Tibial artery (tissue), 4 donors: ENCODE results near the gene COL18A1.

Source experiments
- DNase-seq, 2 donors: peaks; one replicate each; pipeline ENCODE4 v3.0.0-alpha.2; 2019
- H3K27ac ChIP-seq, 2 donors: fragments of 200-600 bp; sonication (generic) in 1 of 2; 1 replicate in 1 of 2; 2 replicates in 1 of 2; pipeline ENCODE4 v1.5.1; 2018 to 2019; ENCODE audit warnings: mild to moderate bottlenecking in 1 of 2
- H3K27me3 ChIP-seq, 2 donors: fragments of 200-600 bp; sonication (generic) in 1 of 2; one replicate each; pipeline versions ENCODE4 v1.5.1 to v1.6.0; 2016 to 2019
- H3K36me3 ChIP-seq, 3 donors: fragments of 200-600 bp; sonication (generic) in 2 of 3; one replicate each; pipeline ENCODE4 v1.5.1; 2016 to 2019; ENCODE audit warnings: mild to moderate bottlenecking in 2 of 3
- H3K4me1 ChIP-seq, 4 donors: fragments of 200-600 bp; sonication (generic) in 2 of 4; 1 replicate in 3 of 4; 2 replicates in 1 of 4; pipeline ENCODE4 v1.5.1; 2016 to 2019
- H3K4me3 ChIP-seq, 2 donors: fragments of 200-600 bp; sonication (generic) in 1 of 2; 1 replicate in 1 of 2; 2 replicates in 1 of 2; pipeline ENCODE4 v1.5.1; 2018 to 2019; ENCODE audit warnings: mild to moderate bottlenecking in 2 of 2
- H3K9me3 ChIP-seq, 3 donors: fragments of 200-600 bp; sonication (generic) in 1 of 3; one replicate each; pipeline ENCODE4 v1.5.1; 2016 to 2019
- intact Hi-C: fragments of 100-400 bp; cut with DNase I; formaldehyde crosslinking; loops from one replicate; pipeline ENCODE4 v1.15.0; 2023; ENCODE audit warnings: low total_unique reads
- TF ChIP-seq, protein P1 (sequence below), 2 experiments: fragments of 200-600 bp in 1 of 2; fragments of 450-650 bp in 1 of 2; IDR thresholded peaks; one replicate each; pipeline ENCODE4 v1.5.1; 2017 to 2019; ENCODE audit warnings: antibody characterized with exemption in 2 of 2, mild to moderate bottlenecking in 1 of 2, moderate library complexity in 1 of 2

The COL18A1 gene

GRCh38 chr21:45445369-45445768, 40.4 kb downstream of the COL18A1 start:
- intact Hi-C loops, result no loop called here
- TF ChIP-seq, protein P1, sequence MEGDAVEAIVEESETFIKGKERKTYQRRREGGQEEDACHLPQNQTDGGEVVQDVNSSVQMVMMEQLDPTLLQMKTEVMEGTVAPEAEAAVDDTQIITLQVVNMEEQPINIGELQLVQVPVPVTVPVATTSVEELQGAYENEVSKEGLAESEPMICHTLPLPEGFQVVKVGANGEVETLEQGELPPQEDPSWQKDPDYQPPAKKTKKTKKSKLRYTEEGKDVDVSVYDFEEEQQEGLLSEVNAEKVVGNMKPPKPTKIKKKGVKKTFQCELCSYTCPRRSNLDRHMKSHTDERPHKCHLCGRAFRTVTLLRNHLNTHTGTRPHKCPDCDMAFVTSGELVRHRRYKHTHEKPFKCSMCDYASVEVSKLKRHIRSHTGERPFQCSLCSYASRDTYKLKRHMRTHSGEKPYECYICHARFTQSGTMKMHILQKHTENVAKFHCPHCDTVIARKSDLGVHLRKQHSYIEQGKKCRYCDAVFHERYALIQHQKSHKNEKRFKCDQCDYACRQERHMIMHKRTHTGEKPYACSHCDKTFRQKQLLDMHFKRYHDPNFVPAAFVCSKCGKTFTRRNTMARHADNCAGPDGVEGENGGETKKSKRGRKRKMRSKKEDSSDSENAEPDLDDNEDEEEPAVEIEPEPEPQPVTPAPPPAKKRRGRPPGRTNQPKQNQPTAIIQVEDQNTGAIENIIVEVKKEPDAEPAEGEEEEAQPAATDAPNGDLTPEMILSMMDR (IDR thresholded peaks at IDR 0.05), result no peak
- no peak for DNase-seq

DNA sequence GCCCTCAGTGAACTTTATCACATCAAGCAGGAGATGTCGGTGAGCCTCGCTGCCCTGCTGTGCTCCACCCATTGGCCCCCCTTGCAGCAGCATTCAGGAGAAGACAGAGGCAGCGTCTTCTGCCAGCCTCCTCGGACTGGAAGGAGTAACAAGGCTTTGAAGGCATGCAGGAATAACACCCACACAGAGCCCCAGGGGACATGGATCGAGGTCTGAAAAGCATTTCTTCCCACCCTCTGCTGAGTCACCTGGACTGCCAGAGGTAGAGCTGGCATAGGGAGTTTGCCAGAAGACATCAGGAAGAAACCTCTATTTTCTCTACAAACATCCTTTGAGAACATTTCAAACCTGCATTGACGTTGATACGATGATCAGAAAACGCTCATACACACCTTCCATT, 42.9 kb downstream of the COL18A1 start:
- peaks cover 0 to 9% (median 0%) of the 10 kb centered on the region in 3 donors for H3K36me3 ChIP-seq
- H3K27me3 ChIP-seq, result no peaks in the 10 kb centered on the region
- H3K27ac ChIP-seq, result no peak overlapping the region
- H3K4me3 ChIP-seq, result no peak overlapping the region
- intact Hi-C loops, result no loop called here
- TF ChIP-seq, protein P1 (IDR thresholded peaks at IDR 0.05), result no peak
- H3K9me3 ChIP-seq, result peaks cover 0 to 3% (median 0%) of the 10 kb centered on the region in 3 donors
- DNase-seq, result no peak
- H3K4me1 ChIP-seq, result peaks cover 0 to 38% (median 21%) of the 10 kb centered on the region in 4 donors

More at GRCh38 chr21:45445369-45445768, 40.4 kb downstream of the COL18A1 start:
- no peak overlapping the region for H3K27ac ChIP-seq
- peaks cover 0 to 3% (median 0%) of the 10 kb centered on the region in 3 donors for H3K9me3 ChIP-seq
- H3K36me3 ChIP-seq, result peaks cover 0 to 9% (median 0%) of the 10 kb centered on the region in 3 donors
- peaks cover 0 to 33% (median 17%) of the 10 kb centered on the region in 4 donors for H3K4me1 ChIP-seq
- H3K27me3 ChIP-seq, result no peaks in the 10 kb centered on the region
- no peak overlapping the region for H3K4me3 ChIP-seq

DNA sequence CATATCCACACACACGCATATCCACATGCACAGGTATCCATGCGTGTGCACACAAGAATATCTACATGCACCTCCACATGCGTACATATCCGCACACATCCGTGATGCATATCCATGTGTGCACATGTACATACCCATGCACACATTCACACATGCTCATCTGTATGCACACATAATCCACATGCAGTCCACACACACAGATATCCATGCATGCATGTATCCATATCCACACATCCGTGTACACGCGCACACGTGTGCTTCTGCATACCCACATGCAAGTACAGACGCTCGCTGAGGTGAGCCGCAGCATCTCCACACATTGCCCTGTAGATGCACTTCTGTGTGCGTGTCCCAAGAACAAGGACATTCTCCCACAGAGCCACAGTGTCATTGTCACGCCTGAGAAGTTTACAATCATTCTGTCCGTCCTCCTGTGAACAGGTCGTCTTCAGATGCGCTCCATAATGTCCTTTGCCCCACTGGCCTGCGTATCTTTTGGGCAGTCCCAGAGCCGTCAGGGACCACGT, 43.4 kb downstream of the COL18A1 start:
- Histone ChIP-seq H3K27me3 (no peaks in the 10 kb centered on the region), H3K9me3 (peaks cover 0 to 3% (median 0%) of the 10 kb centered on the region in 3 donors), H3K27ac (no peak overlapping the region), H3K4me3 (no peak overlapping the region), H3K4me1 (peaks cover 0 to 35% (median 19%) of the 10 kb centered on the region in 4 donors), H3K36me3 (peaks cover 0 to 9% (median 0%) of the 10 kb centered on the region in 3 donors)
- no peak for DNase-seq
- TF ChIP-seq, protein P1 (IDR thresholded peaks at IDR 0.05), result no peak
- intact Hi-C loops, result no loop called here

DNA sequence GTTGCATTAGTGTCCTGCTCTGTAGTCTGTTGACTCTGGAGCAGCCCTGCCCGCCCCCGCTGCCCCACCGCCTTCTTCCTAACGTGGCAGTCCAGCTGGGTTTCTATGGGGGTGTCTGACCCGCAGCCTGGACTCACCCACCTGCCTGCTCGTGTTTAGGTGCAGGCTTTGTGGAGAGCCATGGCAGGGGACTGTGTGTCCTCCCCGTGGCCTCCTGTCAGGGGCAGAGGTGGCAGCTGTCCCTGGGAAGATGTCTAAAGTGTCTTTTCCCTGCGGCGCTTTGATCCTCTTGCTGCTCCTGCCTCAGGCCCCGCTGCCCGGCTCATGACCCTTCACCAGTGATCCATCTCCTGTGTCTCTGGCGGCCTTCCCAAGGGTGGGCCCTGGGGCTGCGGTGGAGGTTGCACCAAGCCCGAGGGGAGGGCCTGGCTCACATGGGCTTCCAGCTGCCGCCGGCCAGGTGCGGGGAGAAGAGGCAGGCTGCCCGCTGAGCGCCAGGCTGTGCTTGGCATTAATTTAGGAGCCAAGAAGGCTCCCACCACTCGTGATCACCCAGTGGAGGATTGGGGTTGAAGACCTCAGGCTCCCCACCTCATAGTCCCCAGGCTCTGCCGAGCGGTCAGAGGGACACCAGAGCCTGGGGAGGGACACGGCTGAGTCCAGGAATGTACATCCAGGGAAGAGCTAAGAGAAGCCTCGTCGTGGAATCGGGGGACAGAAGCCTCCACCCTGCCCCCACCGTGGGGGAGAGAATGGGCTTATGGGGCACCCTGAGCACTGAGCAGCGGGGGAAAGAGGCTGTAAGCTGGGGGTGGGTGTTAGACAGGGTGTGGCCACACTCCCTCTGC, 44.1 kb downstream of the COL18A1 start:
- TF ChIP-seq, protein P1 (IDR thresholded peaks at IDR 0.05), result no peak
- no peak overlapping the region for H3K4me3 ChIP-seq
- H3K27ac ChIP-seq, result no peak overlapping the region
- no peaks in the 10 kb centered on the region for H3K27me3 ChIP-seq
- H3K9me3 ChIP-seq, result peaks cover 0 to 3% (median 0%) of the 10 kb centered on the region in 3 donors
- DNase-seq, result no peak
- H3K36me3 ChIP-seq, result peaks cover 0 to 9% (median 0%) of the 10 kb centered on the region in 3 donors
- peaks cover 0 to 35% (median 16%) of the 10 kb centered on the region in 4 donors for H3K4me1 ChIP-seq
- intact Hi-C loops, result no loop called here

DNA sequence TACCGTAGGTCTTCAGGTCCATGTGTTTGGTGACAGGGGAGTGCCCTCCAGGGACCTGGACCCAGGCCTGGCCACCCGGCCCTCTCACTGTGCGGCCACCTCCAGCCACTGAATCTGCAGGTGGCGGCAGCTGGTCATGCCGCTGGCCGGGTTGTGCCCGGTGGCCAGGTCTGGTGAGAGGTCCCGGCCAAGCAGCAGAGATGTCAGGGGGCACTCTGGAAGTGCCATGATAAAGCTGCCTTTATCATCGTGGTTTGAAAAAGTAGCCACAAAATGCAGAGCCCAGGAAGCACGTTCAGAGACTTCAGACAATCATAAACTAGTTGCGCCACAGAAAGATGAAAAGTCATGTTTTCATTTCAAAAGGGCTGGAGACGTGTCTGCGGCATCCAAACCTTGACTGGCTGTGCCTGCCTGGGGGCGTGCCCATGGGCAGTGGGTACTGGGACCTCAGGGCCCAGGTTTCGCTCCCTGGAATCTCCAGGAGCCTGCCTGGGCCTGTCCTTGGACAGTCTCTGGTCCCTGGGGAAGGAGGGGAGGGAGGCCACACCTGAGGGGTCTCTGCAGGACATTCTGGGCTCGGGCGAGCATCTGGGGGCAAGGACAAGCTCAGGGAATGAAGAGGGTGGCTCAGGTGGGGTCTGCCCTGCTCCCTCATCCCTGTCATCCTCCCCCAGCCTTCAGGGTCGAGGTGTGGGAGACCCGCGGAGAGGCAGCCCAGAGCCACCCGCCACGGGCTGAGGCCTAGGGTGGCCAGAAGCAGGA, 44.9 kb downstream of the COL18A1 start:
- Histone ChIP-seq H3K9me3 (peaks cover 0 to 3% (median 0%) of the 10 kb centered on the region in 3 donors), H3K4me1 (peaks cover 0 to 36% (median 21%) of the 10 kb centered on the region in 4 donors), H3K4me3 (no peak overlapping the region), H3K27me3 (no peaks in the 10 kb centered on the region), H3K27ac (no peak overlapping the region), H3K36me3 (peaks cover 0 to 9% (median 0%) of the 10 kb centered on the region in 3 donors)
- no peak for DNase-seq
- intact Hi-C loops, result loop anchor here (10.0 kb wide), 1 partner anchor 295 kb away; no protein-coding TSS in a partner anchor
- TF ChIP-seq, protein P1 (IDR thresholded peaks at IDR 0.05), result no peak
